ENCODE data around the gene CYB561. TPM values are rescaled to one million over a fixed set of nuclear protein-coding genes. Genes with fewer than 3 reads are reported as not detected.

Gene CYB561
- total RNA-seq, 1 experiment from 2014 or later, result 35.1 TPM

- TF ChIP-seq, protein P1, sequence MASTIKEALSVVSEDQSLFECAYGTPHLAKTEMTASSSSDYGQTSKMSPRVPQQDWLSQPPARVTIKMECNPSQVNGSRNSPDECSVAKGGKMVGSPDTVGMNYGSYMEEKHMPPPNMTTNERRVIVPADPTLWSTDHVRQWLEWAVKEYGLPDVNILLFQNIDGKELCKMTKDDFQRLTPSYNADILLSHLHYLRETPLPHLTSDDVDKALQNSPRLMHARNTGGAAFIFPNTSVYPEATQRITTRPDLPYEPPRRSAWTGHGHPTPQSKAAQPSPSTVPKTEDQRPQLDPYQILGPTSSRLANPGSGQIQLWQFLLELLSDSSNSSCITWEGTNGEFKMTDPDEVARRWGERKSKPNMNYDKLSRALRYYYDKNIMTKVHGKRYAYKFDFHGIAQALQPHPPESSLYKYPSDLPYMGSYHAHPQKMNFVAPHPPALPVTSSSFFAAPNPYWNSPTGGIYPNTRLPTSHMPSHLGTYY (CRISPR knock-in tag; IDR thresholded peaks at IDR 0.05), result no peak
- TF ChIP-seq RORB (CRISPR knock-in tag; IDR thresholded peaks at IDR 0.05) (no peak), SMAD4 (CRISPR knock-in tag; IDR thresholded peaks at IDR 0.05) (no peak), ZNF219 (CRISPR knock-in tag; IDR thresholded peaks at IDR 0.05; ENCODE audit: borderline replicate concordance) (no peak), FOXP4 (CRISPR knock-in tag; IDR thresholded peaks at IDR 0.05) (no peak), FOXP1 (CRISPR knock-in tag; IDR thresholded peaks at IDR 0.05; ENCODE audit: borderline replicate concordance) (no peak), GRHL2 (CRISPR knock-in tag; IDR thresholded peaks at IDR 0.05; ENCODE audit: insufficient replicate concordance, severe bottlenecking) (no peak), ATF2 (CRISPR knock-in tag; IDR thresholded peaks at IDR 0.05; ENCODE audit: borderline replicate concordance, low read depth) (no peak), TP53 (CRISPR knock-in tag; IDR thresholded peaks at IDR 0.05) (no peak)
- TF ChIP-seq, protein P2, sequence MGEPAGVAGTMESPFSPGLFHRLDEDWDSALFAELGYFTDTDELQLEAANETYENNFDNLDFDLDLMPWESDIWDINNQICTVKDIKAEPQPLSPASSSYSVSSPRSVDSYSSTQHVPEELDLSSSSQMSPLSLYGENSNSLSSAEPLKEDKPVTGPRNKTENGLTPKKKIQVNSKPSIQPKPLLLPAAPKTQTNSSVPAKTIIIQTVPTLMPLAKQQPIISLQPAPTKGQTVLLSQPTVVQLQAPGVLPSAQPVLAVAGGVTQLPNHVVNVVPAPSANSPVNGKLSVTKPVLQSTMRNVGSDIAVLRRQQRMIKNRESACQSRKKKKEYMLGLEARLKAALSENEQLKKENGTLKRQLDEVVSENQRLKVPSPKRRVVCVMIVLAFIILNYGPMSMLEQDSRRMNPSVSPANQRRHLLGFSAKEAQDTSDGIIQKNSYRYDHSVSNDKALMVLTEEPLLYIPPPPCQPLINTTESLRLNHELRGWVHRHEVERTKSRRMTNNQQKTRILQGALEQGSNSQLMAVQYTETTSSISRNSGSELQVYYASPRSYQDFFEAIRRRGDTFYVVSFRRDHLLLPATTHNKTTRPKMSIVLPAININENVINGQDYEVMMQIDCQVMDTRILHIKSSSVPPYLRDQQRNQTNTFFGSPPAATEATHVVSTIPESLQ (CRISPR knock-in tag; IDR thresholded peaks at IDR 0.05), result no peak
- H3K36me3 Mint-ChIP-seq, result no peaks in the 10 kb centered on the region
- H3K4me1 Mint-ChIP-seq, result peaks cover 39% of the 10 kb centered on the region
- peak overlapping the region; percentile 66; the same call in 1 of the 2 replicates for H3K27ac Mint-ChIP-seq
- CTCF ChIA-PET, result interaction anchor here (0.6 to 15.9 kb wide), 6 partner anchors 13 to 172 kb away, joined by 3 to 298 read pairs (median 6); partner anchors contain the start of genes ACE, DCAF7 and KCNH6
- POLR2A ChIA-PET, result interaction anchor here (1.0 kb wide), 1 partner anchor 37 kb away, joined by 3 read pairs; the partner anchor contains the start of gene ACE
- DNase-seq (ENCODE audit: low spot score) (no peak), ATAC-seq (peak; percentile 7; the same call in 1 of the 2 replicates)
- no peak overlapping the region for H3K4me3 Mint-ChIP-seq
- H3K9me3 Mint-ChIP-seq, result no peaks in the 10 kb centered on the region
- no peaks in the 10 kb centered on the region for H3K27me3 Mint-ChIP-seq (ENCODE audit: low read depth)
Measured at GRCh38 chr17:63440127-63440769, 5.9 kb downstream of the CYB561 start.

DNA sequence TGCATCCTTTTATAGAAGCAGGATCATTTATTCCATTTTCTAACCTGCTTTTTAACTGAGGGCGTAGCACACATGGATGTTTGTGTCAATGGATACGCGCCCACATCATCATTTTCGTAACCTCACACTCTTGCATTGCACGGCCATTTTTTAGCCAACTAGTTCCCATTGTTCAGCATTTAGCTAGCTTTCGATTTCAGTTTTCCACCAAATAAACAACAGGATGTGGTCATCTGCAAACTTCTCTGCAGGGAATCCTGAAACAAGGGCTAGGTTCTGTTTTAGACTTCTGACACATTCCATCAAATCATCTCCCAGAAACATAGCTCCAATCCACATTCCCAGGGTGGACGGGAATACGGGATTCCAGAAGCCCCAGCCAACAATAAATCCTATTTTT, 6.4 kb downstream of the CYB561 start:
- Mint-ChIP-seq H3K27me3 (ENCODE audit: low read depth) (no peaks in the 10 kb centered on the region), H3K4me3 (no peak overlapping the region), H3K9me3 (no peaks in the 10 kb centered on the region), H3K36me3 (peaks cover 3% of the 10 kb centered on the region; the same call in 1 of the 2 replicates), H3K27ac (no peak overlapping the region; the same call in 1 of the 2 replicates), H3K4me1 (peaks cover 33% of the 10 kb centered on the region)
- CTCF ChIA-PET, result interaction anchor here (0.6 to 15.9 kb wide), 6 partner anchors 13 to 172 kb away, joined by 3 to 298 read pairs (median 6); partner anchors contain the start of genes ACE, DCAF7 and KCNH6
- no peak for DNase-seq (ENCODE audit: low spot score)
- ATAC-seq, result no peak
- POLR2A ChIA-PET, result interaction anchor here (1.0 kb wide), 1 partner anchor 37 kb away, joined by 3 read pairs; the partner anchor contains the start of gene ACE
- TF ChIP-seq ZNF263 (CRISPR knock-in tag; IDR thresholded peaks at IDR 0.05; ENCODE audit: low read depth) (no peak), CREB1 (CRISPR knock-in tag; IDR thresholded peaks at IDR 0.05) (no peak)

Data from WTC11 (cell line).